Natural killer cell treated with Interleukin-12 subunit alpha and Interleukin-12 subunit beta and Interleukin-15 and Interleukin-18, amount 100 ng/mL, for 72 hours (primary cell): Measurements from ENCODE around the gene FHOD1. TPM values are rescaled to one million over a fixed set of nuclear protein-coding genes. Genes with fewer than 3 reads are reported as not detected.

ENCODE experiments used
- ATAC-seq, 2 donors: fragments of 150-1000 bp; cut with Tn5 transposase in 1 of 2; sonication (Bioruptor Pico), chemical (Tn5 transposase) in 1 of 2; 2 replicates each; pipeline ENCODE4 v1.10.0; 2021
- DNase-seq: peaks from one replicate; pipeline ENCODE4 v3.0.0; 2022; ENCODE audit warnings: low spot score
- H3K27ac Mint-ChIP-seq, 2 donors: 1 replicate in 1 of 2; 2 replicates in 1 of 2; pipeline ENCODE4 v1.8.0; 2022; ENCODE audit warnings: mixed read lengths in 2 of 2, mild to moderate bottlenecking in 1 of 2, moderate library complexity in 1 of 2
- H3K27me3 Mint-ChIP-seq, 2 donors: 1 replicate in 1 of 2; 2 replicates in 1 of 2; pipeline ENCODE4 v1.8.0; 2022; ENCODE audit warnings: mixed read lengths in 2 of 2
- H3K36me3 Mint-ChIP-seq: one replicate; pipeline ENCODE4 v1.8.0; 2022; ENCODE audit warnings: mixed read lengths
- H3K4me1 Mint-ChIP-seq, 2 donors: 1 replicate in 1 of 2; 2 replicates in 1 of 2; pipeline ENCODE4 v1.8.0; 2022; ENCODE audit warnings: low read depth in 2 of 2, mixed read lengths in 2 of 2, mild to moderate bottlenecking in 1 of 2
- H3K4me3 Mint-ChIP-seq: one replicate; pipeline ENCODE4 v1.8.0; 2022; ENCODE audit warnings: mixed read lengths
- H3K9me3 Mint-ChIP-seq: 2 replicates; pipeline ENCODE4 v1.8.0; 2022; ENCODE audit warnings: mixed read lengths
- total RNA-seq, 2 donors: library from RNA; stranded (reverse); gene quantifications; one replicate each; pipeline ENCODE4 v1.2.3, GENCODE V29; 2022

The FHOD1 gene
- total RNA-seq, 2 donors from 2014 or later = 156 to 160 TPM

GRCh38 chr16:67196881-67197280 lies 50.4 kb downstream of the FHOD1 start:
- H3K27ac Mint-ChIP-seq = peak overlapping the region in 1 of 2 donors; percentile 51
- no peaks in the 10 kb centered on the region for H3K9me3 Mint-ChIP-seq
- no peaks in the 10 kb centered on the region for H3K27me3 Mint-ChIP-seq
- DNase-seq (no peak), ATAC-seq (no peak)
- peaks cover 32 to 34% of the 10 kb centered on the region in 2 donors for H3K4me1 Mint-ChIP-seq
- peaks cover 17% of the 10 kb centered on the region for H3K36me3 Mint-ChIP-seq
- peak overlapping the region; percentile 11 for H3K4me3 Mint-ChIP-seq

- Mint-ChIP-seq H3K27ac (peak overlapping the region; percentile 35 to 51), H3K36me3 (peaks cover 17% of the 10 kb centered on the region), H3K4me3 (peak overlapping the region; percentile 17), H3K4me1 (peaks cover 39 to 42% of the 10 kb centered on the region in 2 donors), H3K27me3 (no peaks in the 10 kb centered on the region), H3K9me3 (no peaks in the 10 kb centered on the region)
- DNase-seq = no peak
- no peak for ATAC-seq
Observed at GRCh38 chr16:67195676-67196075, 51.6 kb downstream of the FHOD1 start.

- H3K4me3 Mint-ChIP-seq = peak overlapping the region; percentile 82
- peak overlapping the region; percentile 54 to 80 for H3K27ac Mint-ChIP-seq
- H3K9me3 Mint-ChIP-seq = no peaks in the 10 kb centered on the region
- H3K4me1 Mint-ChIP-seq = peaks cover 39 to 42% of the 10 kb centered on the region in 2 donors
- no peak for DNase-seq
- ATAC-seq = no peak
- H3K27me3 Mint-ChIP-seq = no peaks in the 10 kb centered on the region
- peaks cover 17% of the 10 kb centered on the region for H3K36me3 Mint-ChIP-seq
Observed at GRCh38 chr16:67194260-67194659, 53.0 kb downstream of the FHOD1 start.

GRCh38 chr16:67193536-67193935 lies 53.7 kb downstream of the FHOD1 start:
- Mint-ChIP-seq H3K4me3 (peak overlapping the region; percentile 82), H3K4me1 (peaks cover 39 to 42% of the 10 kb centered on the region in 2 donors), H3K27ac (peak overlapping the region; percentile 54 to 80), H3K36me3 (peaks cover 17% of the 10 kb centered on the region), H3K27me3 (no peaks in the 10 kb centered on the region), H3K9me3 (no peaks in the 10 kb centered on the region)
- ATAC-seq = no peak
- no peak for DNase-seq

- ATAC-seq (no peak), DNase-seq (no peak)
- no peaks in the 10 kb centered on the region for H3K9me3 Mint-ChIP-seq
- no peaks in the 10 kb centered on the region for H3K27me3 Mint-ChIP-seq
- H3K4me3 Mint-ChIP-seq = peak overlapping the region; percentile 82
- H3K27ac Mint-ChIP-seq = peak overlapping the region; percentile 54 to 80
- peaks cover 17% of the 10 kb centered on the region for H3K36me3 Mint-ChIP-seq
- peaks cover 39 to 42% of the 10 kb centered on the region in 2 donors for H3K4me1 Mint-ChIP-seq
Observed at GRCh38 chr16:67192781-67193361, 54.4 kb downstream of the FHOD1 start.

- peaks cover 17% of the 10 kb centered on the region for H3K36me3 Mint-ChIP-seq
- H3K4me1 Mint-ChIP-seq = peaks cover 39 to 41% of the 10 kb centered on the region in 2 donors
- peak within 1 kb of the TSS; percentile 82 for H3K4me3 Mint-ChIP-seq
- ATAC-seq (peak; percentile 97 to 98), DNase-seq (peak; percentile 96)
- H3K27me3 Mint-ChIP-seq = no peaks in the 10 kb centered on the region
- H3K27ac Mint-ChIP-seq = peak within 1 kb of the TSS; percentile 54 to 80
- H3K9me3 Mint-ChIP-seq = no peaks in the 10 kb centered on the region
Observed at GRCh38 chr16:67191995-67192681, 55.1 kb downstream of the FHOD1 start, which contains the start of gene E2F4. E2F4 (plus strand) TSS chr16:67192155; CDS start chr16:67192228, 73 bp downstream.

GRCh38 chr16:67191411-67191994 lies 55.8 kb downstream of the FHOD1 start:
- peaks cover 32 to 35% of the 10 kb centered on the region in 2 donors for H3K4me1 Mint-ChIP-seq
- H3K27me3 Mint-ChIP-seq = no peaks in the 10 kb centered on the region
- peaks cover 11% of the 10 kb centered on the region for H3K36me3 Mint-ChIP-seq
- DNase-seq = no peak
- ATAC-seq = peak in 1 of 2 donors; percentile 0
- no peaks in the 10 kb centered on the region for H3K9me3 Mint-ChIP-seq
- H3K27ac Mint-ChIP-seq = peak overlapping the region; percentile 54 to 80
- H3K4me3 Mint-ChIP-seq = peak overlapping the region; percentile 82

GRCh38 chr16:67190448-67191399 lies 56.6 kb downstream of the FHOD1 start:
- no peaks in the 10 kb centered on the region for H3K9me3 Mint-ChIP-seq
- peak overlapping the region; percentile 82 for H3K4me3 Mint-ChIP-seq
- DNase-seq (no peak), ATAC-seq (no peak)
- H3K27me3 Mint-ChIP-seq = no peaks in the 10 kb centered on the region
- H3K4me1 Mint-ChIP-seq = peaks cover 27% of the 10 kb centered on the region in 2 donors
- H3K27ac Mint-ChIP-seq = peak overlapping the region; percentile 54 to 80
- peaks cover 3% of the 10 kb centered on the region for H3K36me3 Mint-ChIP-seq

- Mint-ChIP-seq H3K4me3 (no peak within 1 kb of the TSS), H3K4me1 (peaks cover 30 to 31% of the 10 kb centered on the region in 2 donors), H3K36me3 (no peaks in the 10 kb centered on the region), H3K9me3 (no peaks in the 10 kb centered on the region), H3K27me3 (peaks cover 0 to 5% of the 10 kb centered on the region in 2 donors), H3K27ac (peak within 1 kb of the TSS in 1 of 2 donors; percentile 54)
- no peak for DNase-seq
- ATAC-seq = no peak
Observed at GRCh38 chr16:67190041-67190440, 57.2 kb downstream of the FHOD1 start, which contains the start of gene EXOC3L1. EXOC3L1 (minus strand) TSS chr16:67190136; CDS start chr16:67189676, 460 bp downstream.

- H3K36me3 Mint-ChIP-seq = no peaks in the 10 kb centered on the region
- H3K4me3 Mint-ChIP-seq = no peak overlapping the region
- peaks cover 27 to 28% of the 10 kb centered on the region in 2 donors for H3K4me1 Mint-ChIP-seq
- ATAC-seq (no peak), DNase-seq (no peak)
- no peaks in the 10 kb centered on the region for H3K9me3 Mint-ChIP-seq
- no peak overlapping the region for H3K27ac Mint-ChIP-seq
- peaks cover 0 to 5% of the 10 kb centered on the region in 2 donors for H3K27me3 Mint-ChIP-seq
Observed at GRCh38 chr16:67188798-67189197, 58.5 kb downstream of the FHOD1 start.

- no peak overlapping the region for H3K4me3 Mint-ChIP-seq
- no peaks in the 10 kb centered on the region for H3K36me3 Mint-ChIP-seq
- H3K27ac Mint-ChIP-seq = no peak overlapping the region
- H3K27me3 Mint-ChIP-seq = peaks cover 0 to 5% of the 10 kb centered on the region in 2 donors
- peaks cover 23% of the 10 kb centered on the region in 2 donors for H3K4me1 Mint-ChIP-seq
- no peaks in the 10 kb centered on the region for H3K9me3 Mint-ChIP-seq
- ATAC-seq = no peak
- DNase-seq = no peak
Observed at GRCh38 chr16:67188323-67188722, 59.0 kb downstream of the FHOD1 start.

GRCh38 chr16:67187175-67187890 lies 59.9 kb downstream of the FHOD1 start:
- Mint-ChIP-seq H3K27ac (no peak overlapping the region), H3K4me3 (no peak overlapping the region), H3K27me3 (peaks cover 0 to 5% of the 10 kb centered on the region in 2 donors), H3K4me1 (peaks cover 16 to 17% of the 10 kb centered on the region in 2 donors), H3K36me3 (no peaks in the 10 kb centered on the region), H3K9me3 (no peaks in the 10 kb centered on the region)
- ATAC-seq (no peak), DNase-seq (no peak)
